MCF 10A (cell line): Measurements from ENCODE around the gene PTGES3. TPM values are rescaled to one million over a fixed set of nuclear protein-coding genes. Genes with fewer than 3 reads are reported as not detected.
"Not testable (repeated sequence)": the region's sequence is repeated elsewhere in the genome, so short reads cannot be mapped to it uniquely, and the experiment has no call there.

Source experiments
- BruUV-seq: library from RNA; stranded (reverse); fragments of 400-500 nt; replicated peaks from 2 replicates; lab custom pipeline; 2021; lab: Mats Ljungman, UMichigan
- CTCF ChIA-PET: fragments of 300-600 bp; sonication (Branson Sonifier 250); formaldehyde crosslinking; extraction: SDS; loops from one replicate; lab custom pipeline; 2021; ENCODE audit warnings: antibody characterized with exemption, inconsistent platforms; lab: Yijun Ruan, JAX
- POLR2A ChIA-PET: fragments of 300-600, 350-650 bp; sonication (Branson Sonifier 250); formaldehyde crosslinking; extraction: SDS; loops from one replicate; lab custom pipeline; 2020; ENCODE audit warnings: antibody characterized with exemption, inconsistent platforms; lab: Yijun Ruan, JAX
- DNase-seq: peaks from one replicate; pipeline ENCODE4 v3.0.0-alpha.2; 2018; ENCODE audit not compliant: unreplicated experiment
- H3K27ac Mint-ChIP-seq: one replicate; pipeline ENCODE4 v1.8.0; 2022; ENCODE audit warnings: mild to moderate bottlenecking, low read depth, mixed read lengths; ENCODE audit not compliant: unreplicated experiment
- H3K27me3 Mint-ChIP-seq: one replicate; pipeline ENCODE4 v1.8.0; 2022; ENCODE audit warnings: mixed read lengths; ENCODE audit not compliant: insufficient read depth, unreplicated experiment
- H3K36me3 Mint-ChIP-seq: one replicate; pipeline ENCODE4 v1.8.0; 2022; ENCODE audit warnings: mild to moderate bottlenecking, moderate library complexity, mixed read lengths; ENCODE audit not compliant: insufficient read depth, unreplicated experiment
- H3K4me1 Mint-ChIP-seq: one replicate; pipeline ENCODE4 v1.8.0; 2022; ENCODE audit warnings: mixed read lengths; ENCODE audit not compliant: insufficient read depth, unreplicated experiment
- H3K4me3 Mint-ChIP-seq: one replicate; pipeline ENCODE4 v1.8.0; 2022; ENCODE audit warnings: mild to moderate bottlenecking, moderate library complexity, mixed read lengths; ENCODE audit not compliant: unreplicated experiment
- H3K9me3 Mint-ChIP-seq: one replicate; pipeline ENCODE4 v1.8.0; 2022; ENCODE audit warnings: mixed read lengths; ENCODE audit not compliant: unreplicated experiment
- intact Hi-C: fragments of 100-400 bp; cut with micrococcal nuclease; formaldehyde crosslinking; loops from 2 replicates; pipeline ENCODE4 v1.14.1; 2022
- total RNA-seq: library from RNA; stranded (reverse); gene quantifications from 2 replicates; pipeline ENCODE4 v1.2.3, GENCODE V29; 2022
- TF ChIP-seq, protein P1 (sequence below): fragments of 200-600 bp; IDR thresholded peaks from one replicate; pipeline ENCODE4 v1.8.0; 2022; ENCODE audit warnings: antibody characterized with exemption, mild to moderate bottlenecking; ENCODE audit not compliant: unreplicated experiment

The PTGES3 gene
- total RNA-seq, 1 experiment from 2014 or later = 228 TPM

DNA sequence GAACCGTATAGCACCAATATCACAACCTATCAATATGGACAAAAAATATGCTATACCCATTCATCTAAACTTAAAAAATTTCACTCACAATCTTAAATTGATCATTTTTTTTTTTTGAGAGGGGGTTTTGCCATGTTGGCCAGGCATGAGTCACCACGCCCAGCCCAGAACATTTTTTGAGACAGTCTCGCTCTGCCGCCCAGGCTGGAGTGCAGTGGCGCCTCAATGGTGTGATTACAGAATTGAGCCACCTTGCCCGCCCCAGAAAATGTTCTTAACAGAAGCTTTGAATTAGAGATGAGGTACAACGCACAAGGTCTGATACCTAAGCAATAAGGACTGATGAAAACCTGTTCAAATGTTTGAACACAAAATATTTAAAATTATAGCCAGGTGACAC is 26.5 kb downstream of the PTGES3 start:
- no peak overlapping the region for H3K4me3 Mint-ChIP-seq
- intact Hi-C loops = no loop called here
- TF ChIP-seq, protein P1, sequence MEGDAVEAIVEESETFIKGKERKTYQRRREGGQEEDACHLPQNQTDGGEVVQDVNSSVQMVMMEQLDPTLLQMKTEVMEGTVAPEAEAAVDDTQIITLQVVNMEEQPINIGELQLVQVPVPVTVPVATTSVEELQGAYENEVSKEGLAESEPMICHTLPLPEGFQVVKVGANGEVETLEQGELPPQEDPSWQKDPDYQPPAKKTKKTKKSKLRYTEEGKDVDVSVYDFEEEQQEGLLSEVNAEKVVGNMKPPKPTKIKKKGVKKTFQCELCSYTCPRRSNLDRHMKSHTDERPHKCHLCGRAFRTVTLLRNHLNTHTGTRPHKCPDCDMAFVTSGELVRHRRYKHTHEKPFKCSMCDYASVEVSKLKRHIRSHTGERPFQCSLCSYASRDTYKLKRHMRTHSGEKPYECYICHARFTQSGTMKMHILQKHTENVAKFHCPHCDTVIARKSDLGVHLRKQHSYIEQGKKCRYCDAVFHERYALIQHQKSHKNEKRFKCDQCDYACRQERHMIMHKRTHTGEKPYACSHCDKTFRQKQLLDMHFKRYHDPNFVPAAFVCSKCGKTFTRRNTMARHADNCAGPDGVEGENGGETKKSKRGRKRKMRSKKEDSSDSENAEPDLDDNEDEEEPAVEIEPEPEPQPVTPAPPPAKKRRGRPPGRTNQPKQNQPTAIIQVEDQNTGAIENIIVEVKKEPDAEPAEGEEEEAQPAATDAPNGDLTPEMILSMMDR = no peak
- H3K9me3 Mint-ChIP-seq = no peaks in the 10 kb centered on the region
- POLR2A ChIA-PET = interaction anchor here (0.7 to 3.6 kb wide), 6 partner anchors 11 to 28 kb away, joined by 3 to 23 read pairs (median 4); partner anchors contain the start of gene ATP5F1B
- H3K27me3 Mint-ChIP-seq = no peaks in the 10 kb centered on the region
- DNase-seq = no peak
- H3K27ac Mint-ChIP-seq = no peak overlapping the region
- peaks cover 60% of the 10 kb centered on the region for H3K36me3 Mint-ChIP-seq
- CTCF ChIA-PET = no interaction called here
- BruUV-seq = no TSS peak
- peaks cover 10% of the 10 kb centered on the region for H3K4me1 Mint-ChIP-seq

- BruUV-seq = no TSS peak
- Mint-ChIP-seq H3K27ac (no peak overlapping the region), H3K36me3 (peaks cover 34% of the 10 kb centered on the region), H3K27me3 (no peaks in the 10 kb centered on the region), H3K4me3 (no peak overlapping the region), H3K9me3 (peaks cover 6% of the 10 kb centered on the region), H3K4me1 (peaks cover 10% of the 10 kb centered on the region)
- TF ChIP-seq, protein P1 = no peak
- intact Hi-C loops = no loop called here
- ChIA-PET POLR2A (interaction anchor here (0.7 to 2.7 kb wide), 8 partner anchors 9 to 176 kb away, joined by 3 to 12 read pairs (median 5); partner anchors contain the start of gene ATP5F1B), CTCF (interaction anchor here (0.6 to 1.5 kb wide), 5 partner anchors 12 to 472 kb away, joined by 3 to 5 read pairs (median 4); no protein-coding TSS in a partner anchor)
- DNase-seq = no peak
These were observed 29.2 kb downstream of the PTGES3 start for GRCh38 chr12:56658921-56659320.

DNA sequence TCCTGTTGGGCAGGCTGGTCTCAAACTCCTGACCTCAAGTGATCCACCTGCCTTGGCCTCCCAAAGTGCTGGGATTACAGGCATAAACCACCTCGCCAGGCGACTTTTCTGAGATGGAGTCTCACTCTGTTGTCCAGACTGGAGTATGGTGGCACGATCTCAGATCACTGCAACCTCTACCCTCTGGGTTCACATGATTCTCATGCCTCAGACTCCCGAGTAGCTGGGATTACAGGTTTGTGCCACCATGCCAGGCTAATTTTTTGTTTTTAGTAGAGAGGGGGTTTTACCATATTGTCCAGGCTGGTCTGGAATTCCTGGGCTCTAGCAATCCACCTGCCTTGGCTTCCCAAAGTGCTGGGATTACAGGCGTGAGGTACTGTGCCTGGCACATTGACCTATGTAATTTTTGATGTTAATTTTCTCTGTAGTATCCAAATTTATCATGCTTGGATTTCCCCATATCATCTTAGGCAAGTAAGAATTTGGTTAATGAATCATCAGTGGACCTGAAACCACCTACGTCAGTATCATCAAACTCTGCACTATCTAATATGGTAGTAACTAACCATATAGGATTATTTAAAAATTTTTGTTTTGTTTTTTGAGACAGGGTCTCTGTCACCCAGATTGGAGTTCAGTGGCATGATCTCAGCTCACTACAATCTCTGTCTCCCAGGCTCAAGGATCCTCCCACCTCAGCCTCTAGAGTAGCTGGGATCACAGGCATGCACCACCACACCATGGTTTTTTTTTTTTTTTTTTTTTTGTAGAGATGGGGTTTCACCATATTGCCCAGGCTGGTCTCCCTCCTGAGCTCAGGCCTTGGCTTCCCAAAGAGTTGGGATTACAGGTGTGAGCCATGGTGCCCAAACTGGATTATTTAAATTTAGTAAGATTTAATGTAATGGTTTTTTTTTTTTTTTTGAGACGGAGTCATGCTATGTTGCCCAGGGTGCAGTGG is 30.4 kb downstream of the PTGES3 start:
- Mint-ChIP-seq H3K4me3 (no peak overlapping the region), H3K4me1 (peaks cover 6% of the 10 kb centered on the region), H3K27me3 (no peaks in the 10 kb centered on the region), H3K27ac (no peak overlapping the region), H3K9me3 (peaks cover 9% of the 10 kb centered on the region), H3K36me3 (peaks cover 34% of the 10 kb centered on the region)
- peak; percentile 43 for DNase-seq
- ChIA-PET CTCF (interaction anchor here (0.6 to 1.5 kb wide), 3 partner anchors 21 to 1895 kb away, joined by 3 to 8 read pairs (median 3); no protein-coding TSS in a partner anchor), POLR2A (interaction anchor here (0.6 to 2.7 kb wide), 10 partner anchors 11 to 360 kb away, joined by 3 to 12 read pairs (median 4); partner anchors contain the start of gene ATP5F1B)
- TF ChIP-seq, protein P1 = no peak
- BruUV-seq = no TSS peak
- intact Hi-C loops = no loop called here

DNA sequence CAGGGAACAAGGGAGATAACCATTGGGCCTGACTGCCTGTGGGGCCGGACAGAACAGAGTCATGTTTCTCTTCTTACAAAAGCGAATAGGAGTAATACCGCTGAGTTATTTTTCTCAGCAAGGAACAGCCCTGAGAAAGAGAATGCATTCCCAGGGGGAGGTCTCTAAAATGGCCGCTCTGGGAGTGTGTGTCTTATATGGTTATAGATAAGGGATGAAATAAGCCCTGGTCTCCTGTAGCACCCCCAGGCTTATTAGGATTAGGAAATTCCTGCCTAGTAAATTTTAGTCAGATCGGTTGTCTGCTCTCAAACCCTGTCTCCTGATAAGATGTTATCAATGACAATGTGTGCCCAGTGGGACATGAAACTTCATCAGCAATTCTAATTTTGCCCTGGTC is 34.3 kb downstream of the PTGES3 start:
- intact Hi-C loops, CTCF ChIA-PET, DNase-seq, H3K4me1 Mint-ChIP-seq, H3K27ac Mint-ChIP-seq, H3K9me3 Mint-ChIP-seq, H3K27me3 Mint-ChIP-seq, BruUV-seq, H3K4me3 Mint-ChIP-seq: not testable (repeated sequence)
- peaks cover 12% of the 10 kb centered on the region for H3K36me3 Mint-ChIP-seq
- POLR2A ChIA-PET = interaction anchor here (1.0 to 1.2 kb wide), 2 partner anchors 7 to 26 kb away, joined by 3 to 5 read pairs; partner anchors contain the start of gene ATP5F1B

- H3K4me3 Mint-ChIP-seq, intact Hi-C loops, H3K9me3 Mint-ChIP-seq, H3K4me1 Mint-ChIP-seq, DNase-seq, H3K27ac Mint-ChIP-seq, BruUV-seq, H3K27me3 Mint-ChIP-seq: not testable (repeated sequence)
- POLR2A ChIA-PET = interaction anchor here (1.1 to 3.8 kb wide), 4 partner anchors 15 to 125 kb away, joined by 3 to 24 read pairs (median 14); partner anchors contain the start of gene RBMS2
- H3K36me3 Mint-ChIP-seq = peaks cover 33% of the 10 kb centered on the region
- CTCF ChIA-PET = interaction anchor here (1.0 to 3.7 kb wide), 2 partner anchors 10 to 12 kb away, joined by 4 to 36 read pairs; no protein-coding TSS in a partner anchor
These were observed 40.1 kb downstream of the PTGES3 start for GRCh38 chr12:56648023-56648422.
